ENCODE measurements around the gene PPM1D. TPM values are rescaled to one million over a fixed set of nuclear protein-coding genes. Genes with fewer than 3 reads are reported as not detected.

The PPM1D gene
- 5.9 and 9.4 TPM in 2 replicates for total RNA-seq

DNA sequence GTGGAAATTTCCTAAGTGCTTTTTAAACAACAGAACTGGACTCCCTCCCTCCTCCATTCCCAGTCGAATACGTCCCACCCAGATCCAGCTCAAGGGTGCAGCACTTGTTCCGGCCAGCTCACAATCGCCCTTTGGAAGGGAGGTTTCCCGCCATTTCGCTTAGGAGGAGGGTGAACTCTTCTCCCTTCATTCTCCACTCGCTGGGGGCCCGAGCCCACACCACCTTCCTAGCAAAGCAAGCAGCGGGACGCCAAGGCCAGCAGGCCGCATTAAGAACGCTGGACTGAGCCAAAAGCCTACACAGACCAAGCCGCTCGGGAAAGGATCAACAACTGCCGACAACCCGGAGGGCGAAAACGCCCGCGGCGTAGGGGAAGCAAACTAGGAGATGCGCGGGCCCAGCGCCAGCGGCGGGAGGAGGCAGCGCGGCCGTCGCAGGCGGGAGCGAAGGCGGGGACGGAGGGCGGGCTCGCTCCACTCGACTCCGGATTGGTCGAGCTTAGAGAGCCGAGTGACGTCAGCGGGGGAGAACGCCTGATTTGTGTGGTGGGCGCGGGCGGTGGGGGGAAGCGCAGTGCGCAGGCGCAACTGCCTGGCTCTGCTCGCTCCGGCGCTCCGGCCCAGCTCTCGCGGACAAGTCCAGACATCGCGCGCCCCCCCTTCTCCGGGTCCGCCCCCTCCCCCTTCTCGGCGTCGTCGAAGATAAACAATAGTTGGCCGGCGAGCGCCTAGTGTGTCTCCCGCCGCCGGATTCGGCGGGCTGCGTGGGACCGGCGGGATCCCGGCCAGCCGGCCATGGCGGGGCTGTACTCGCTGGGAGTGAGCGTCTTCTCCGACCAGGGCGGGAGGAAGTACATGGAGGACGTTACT, at the start of gene PPM1D:
PPM1D (plus strand) TSS at position 574 of the 870 bp plus-strand sequence; CDS start at position 796, 222 bp downstream.

GRCh38 chr17:60677308-60678117, 77.5 kb downstream of the PPM1D start, which contains the start of gene BCAS3:
Gene BCAS3 (plus strand): TSS chr17:60677851.

Other genes starting within 250 kb of the PPM1D start
- gene USP32, start 208.1 kb upstream of the PPM1D start, total RNA-seq = 46.0 and 51.6 TPM in 2 replicates
- not detected in 2 replicates for gene CHCT1, start 177.7 kb upstream of the PPM1D start, total RNA-seq
- gene APPBP2, start 74.0 kb upstream of the PPM1D start, total RNA-seq = 36.4 and 41.7 TPM in 2 replicates
- gene BCAS3, start 77.7 kb downstream of the PPM1D start, total RNA-seq = 13.8 and 17.2 TPM in 2 replicates